Natural killer cell (primary cell): ENCODE data around the gene PARVB. TPM values are rescaled to one million over a fixed set of nuclear protein-coding genes. Genes with fewer than 3 reads are reported as not detected.

Experiments used
- ATAC-seq, 3 donors: fragments of 150-1000 bp in 2 of 3; fragments of 200-7000 bp in 1 of 3; cut with Tn5 transposase; 1 replicate in 1 of 3; 2 replicates in 2 of 3; pipeline ENCODE4 v1.10.0; 2021; ENCODE audit warnings: mild to moderate bottlenecking in 2 of 3, moderate library complexity in 2 of 3
- DNase-seq, 2 donors: peaks; one replicate each; pipeline versions ENCODE4 v3.0.0 to v3.0.0-alpha.2; 2013 to 2021; ENCODE audit warnings: mixed read lengths in 1 of 2
- H3K27ac ChIP-seq: one replicate; pipeline ENCODE4 v1.5.1; 2013; ENCODE audit warnings: mild to moderate bottlenecking, low read length
- H3K27me3 ChIP-seq: one replicate; pipeline ENCODE4 v1.6.1; 2013; ENCODE audit warnings: low read length; ENCODE audit not compliant: control insufficient read depth, insufficient read depth
- H3K36me3 ChIP-seq: one replicate; pipeline ENCODE4 v1.6.1; 2013; ENCODE audit warnings: low read length; ENCODE audit not compliant: control insufficient read depth, insufficient read depth
- H3K4me1 ChIP-seq: one replicate; pipeline ENCODE4 v1.6.1; 2013; ENCODE audit warnings: low read length; ENCODE audit not compliant: control insufficient read depth, insufficient read depth
- H3K4me3 ChIP-seq: one replicate; pipeline ENCODE4 v1.5.1; 2013; ENCODE audit warnings: low read length
- H3K9me3 ChIP-seq: one replicate; pipeline ENCODE4 v1.6.1; 2013; ENCODE audit warnings: low read length; ENCODE audit not compliant: control insufficient read depth, insufficient read depth
- H3K27ac Mint-ChIP-seq, 2 donors: one replicate each; pipeline ENCODE4 v1.8.0; 2022; ENCODE audit warnings: mild to moderate bottlenecking in 2 of 2, mixed read lengths in 2 of 2, moderate library complexity in 1 of 2
- H3K27me3 Mint-ChIP-seq, 2 donors: one replicate each; pipeline ENCODE4 v1.8.0; 2022; ENCODE audit warnings: low read depth in 2 of 2, mixed read lengths in 2 of 2
- H3K36me3 Mint-ChIP-seq: one replicate; pipeline ENCODE4 v1.8.0; 2022; ENCODE audit warnings: mixed read lengths
- H3K4me1 Mint-ChIP-seq, 2 donors: one replicate each; pipeline ENCODE4 v1.8.0; 2022; ENCODE audit warnings: mixed read lengths in 2 of 2
- H3K4me3 Mint-ChIP-seq: one replicate; pipeline ENCODE4 v1.8.0; 2022; ENCODE audit warnings: mild to moderate bottlenecking, moderate library complexity, mixed read lengths
- H3K9me3 Mint-ChIP-seq, 2 donors: one replicate each; pipeline ENCODE4 v1.8.0; 2022; ENCODE audit warnings: mixed read lengths in 2 of 2
- CTCF ChIP-seq: fragments of 200-600 bp; IDR thresholded peaks from one replicate; pipeline ENCODE4 v1.8.0; 2022; ENCODE audit warnings: antibody characterized with exemption
- WGBS: methylation state at CpG from one replicate; pipeline ENCODE4 v1.1.7; 2013; ENCODE audit warnings: missing lambda C conversion rate; ENCODE audit not compliant: insufficient coverage; 5-methylcytosine and 5-hydroxymethylcytosine counted together
- intact Hi-C: fragments of 100-400 bp; cut with micrococcal nuclease; formaldehyde crosslinking; loops from one replicate; pipeline ENCODE4 v1.14.2; 2022
- total RNA-seq, 4 donors: library from RNA; stranded (reverse); fragments of 120-200 nt in 1 of 4; gene quantifications; one replicate each; pipeline versions ENCODE4 v1.2.3 to v1.2.4, GENCODE V29; 2013 to 2022

Gene PARVB
- total RNA-seq, 3 donors from 2014 or later (not counting 1 experiment from before 2014, with no cell fraction given), result 2.9 to 12.5 (median 8.1) TPM

- H3K27me3 Mint-ChIP-seq, result no peaks in the 10 kb centered on the region
- H3K4me3 Mint-ChIP-seq, result no peak overlapping the region
- WGBS, result 92% methylated on average over 17 of the region's 17 CpGs
- ATAC-seq (no peak), DNase-seq (no peak)
- intact Hi-C loops, result no loop called here
- Histone ChIP-seq H3K9me3 (peaks cover 6% of the 10 kb centered on the region), H3K4me3 (no peak overlapping the region), H3K36me3 (no peaks in the 10 kb centered on the region), H3K4me1 (no peaks in the 10 kb centered on the region), H3K27me3 (no peaks in the 10 kb centered on the region), H3K27ac (no peak overlapping the region)
- TF ChIP-seq CTCF, result no peak
- no peak overlapping the region for H3K27ac Mint-ChIP-seq
- no peaks in the 10 kb centered on the region for H3K4me1 Mint-ChIP-seq
- H3K36me3 Mint-ChIP-seq, result no peaks in the 10 kb centered on the region
- no peaks in the 10 kb centered on the region for H3K9me3 Mint-ChIP-seq
Measured at GRCh38 chr22:44088976-44089570, 65.0 kb downstream of the PARVB start.

- no peak for DNase-seq
- no peaks in the 10 kb centered on the region for H3K4me1 ChIP-seq
- Mint-ChIP-seq H3K9me3 (no peaks in the 10 kb centered on the region), H3K36me3 (no peaks in the 10 kb centered on the region), H3K27ac (no peak overlapping the region), H3K4me1 (no peaks in the 10 kb centered on the region), H3K27me3 (no peaks in the 10 kb centered on the region), H3K4me3 (no peak overlapping the region)
- ATAC-seq, result no peak
- no peaks in the 10 kb centered on the region for H3K36me3 ChIP-seq
- H3K27ac ChIP-seq, result no peak overlapping the region
- no peak for TF ChIP-seq CTCF
- H3K4me3 ChIP-seq, result no peak overlapping the region
- no peaks in the 10 kb centered on the region for H3K9me3 ChIP-seq
- WGBS, result 72% methylated on average over 15 of the region's 15 CpGs
- no peaks in the 10 kb centered on the region for H3K27me3 ChIP-seq
- intact Hi-C loops, result no loop called here
Measured at GRCh38 chr22:44089717-44090570, 65.8 kb downstream of the PARVB start.

- no peaks in the 10 kb centered on the region for H3K36me3 ChIP-seq
Measured at GRCh38 chr22:44090571-44090905, 66.4 kb downstream of the PARVB start.

More at GRCh38 chr22:44090571-44090905, 66.4 kb downstream of the PARVB start:
- WGBS, result 73% methylated on average over 9 of the region's 9 CpGs
- intact Hi-C loops, result no loop called here
- Histone ChIP-seq H3K4me1 (no peaks in the 10 kb centered on the region), H3K27me3 (no peaks in the 10 kb centered on the region), H3K27ac (no peak overlapping the region), H3K4me3 (no peak overlapping the region), H3K9me3 (no peaks in the 10 kb centered on the region)
- Mint-ChIP-seq H3K36me3 (no peaks in the 10 kb centered on the region), H3K4me3 (no peak overlapping the region), H3K9me3 (no peaks in the 10 kb centered on the region), H3K4me1 (no peaks in the 10 kb centered on the region), H3K27me3 (no peaks in the 10 kb centered on the region), H3K27ac (no peak overlapping the region)
- TF ChIP-seq CTCF, result no peak
- ATAC-seq (no peak), DNase-seq (no peak)
